ENCODE results near the gene PPIL3.

The PPIL3 gene

DNA sequence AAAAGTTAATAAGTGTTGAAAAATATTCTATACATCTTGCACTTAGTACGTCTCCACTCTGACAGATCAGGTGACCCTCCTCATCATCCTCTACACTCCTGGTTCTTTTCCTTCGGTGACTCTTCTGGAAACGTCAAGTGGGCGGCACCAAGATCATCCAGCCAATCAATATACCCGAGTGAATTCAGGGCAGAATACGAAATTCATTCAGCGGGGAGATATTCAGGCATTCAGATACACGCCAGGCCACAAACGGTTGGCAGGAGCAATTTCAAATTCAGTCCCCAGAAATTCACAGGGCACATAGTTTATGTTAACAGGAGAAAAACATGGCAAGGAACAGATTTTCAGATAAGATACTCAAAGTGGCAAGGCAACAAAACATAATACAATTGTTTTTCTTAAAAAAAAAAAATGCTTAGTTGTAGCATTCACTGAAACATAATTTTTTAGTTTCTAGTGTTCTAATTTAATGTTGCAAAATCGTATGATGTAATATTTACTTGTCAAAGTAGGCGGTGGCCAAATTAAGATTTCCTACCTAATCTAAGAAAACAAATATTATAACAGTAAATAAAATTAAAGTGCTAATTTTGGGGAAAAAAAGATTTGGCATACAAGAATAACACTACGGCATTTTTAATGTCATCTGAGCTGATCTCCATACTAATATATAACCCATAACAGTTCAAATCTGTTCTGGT, 28.6 kb downstream of the PPIL3 start:
- no peak for DNase-seq

DNA sequence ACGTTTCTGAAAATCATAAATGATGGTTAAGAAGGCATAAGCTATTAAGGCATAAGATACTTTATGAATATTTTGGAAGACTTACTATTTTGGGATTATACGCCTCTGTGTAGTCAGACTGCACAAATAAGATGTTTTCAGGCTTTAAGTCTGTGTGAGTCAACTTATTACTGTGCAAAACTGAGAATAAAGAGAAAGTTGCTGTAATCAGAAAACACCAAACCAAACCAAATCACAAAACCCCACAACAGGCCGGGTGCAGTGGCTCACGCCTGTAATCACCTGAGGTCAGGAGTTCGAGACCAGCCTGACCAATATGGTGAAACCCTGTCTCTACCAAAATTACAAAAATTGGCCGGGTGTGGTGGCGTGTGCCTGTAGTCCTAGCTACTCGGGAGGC, 32.1 kb downstream of the PPIL3 start:
- no peak for DNase-seq

DNA sequence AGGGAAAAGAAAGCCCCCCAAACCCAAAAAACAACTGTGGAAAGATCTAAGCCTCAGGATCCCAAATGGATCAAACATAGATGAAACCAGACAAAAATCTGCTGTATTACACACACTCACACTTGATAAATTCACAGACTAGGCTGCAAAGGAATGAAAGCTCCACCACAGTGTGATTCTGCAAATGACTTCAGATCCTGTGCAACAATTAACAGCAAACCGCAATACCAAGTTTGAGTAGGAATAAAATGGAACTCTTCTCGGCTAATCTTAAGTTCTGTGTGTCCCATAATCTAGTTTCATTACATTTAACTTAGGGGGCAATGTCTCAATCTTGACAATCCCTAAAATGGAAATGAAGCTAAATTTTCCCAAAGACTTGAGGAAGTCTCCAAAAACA, 36.3 kb downstream of the PPIL3 start:
- no peak for DNase-seq

GRCh38 chr2:200851398-200852248, 37.3 kb downstream of the PPIL3 start:
- no peak for DNase-seq

DNA sequence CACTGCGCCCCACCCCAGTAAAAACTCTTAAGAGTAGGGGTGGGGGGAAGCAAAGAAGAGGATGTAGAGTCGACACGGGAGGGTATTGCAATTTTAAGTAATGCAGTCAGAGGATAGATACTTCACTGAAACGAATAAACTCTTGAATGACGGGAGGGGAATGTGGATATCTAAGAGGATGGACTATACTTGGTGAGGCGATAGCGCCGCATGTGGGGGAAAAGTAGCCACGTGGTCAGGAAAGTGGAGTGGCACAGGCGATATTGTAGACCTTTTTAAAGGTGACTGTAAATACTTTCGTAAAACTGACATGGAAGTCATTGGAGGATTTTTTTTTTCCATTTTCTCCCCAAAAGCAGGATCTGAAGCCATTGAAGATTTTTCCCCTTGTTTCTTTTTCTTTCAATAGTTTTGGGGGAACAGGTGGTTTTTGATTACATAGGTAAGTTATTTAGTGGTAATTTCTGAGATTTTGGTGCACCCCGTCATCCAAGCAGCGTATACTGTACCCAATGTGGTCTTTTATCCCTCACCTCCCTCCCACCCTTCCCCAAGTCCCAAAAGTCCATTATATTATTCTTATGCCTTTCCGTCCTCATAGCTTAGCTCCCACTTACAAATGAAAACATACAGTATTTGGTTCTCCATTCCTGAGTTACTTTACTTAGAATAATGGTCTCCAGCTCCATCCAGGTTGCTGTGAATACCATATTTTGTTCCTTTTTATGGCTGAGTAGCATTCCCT, 38.2 kb downstream of the PPIL3 start:
- DNase-seq, result no peak

GRCh38 chr2:200847939-200848338, 40.9 kb downstream of the PPIL3 start:
- DNase-seq, result no peak

GRCh38 chr2:200847269-200847668, 41.6 kb downstream of the PPIL3 start:
- DNase-seq, result no peak

DNA sequence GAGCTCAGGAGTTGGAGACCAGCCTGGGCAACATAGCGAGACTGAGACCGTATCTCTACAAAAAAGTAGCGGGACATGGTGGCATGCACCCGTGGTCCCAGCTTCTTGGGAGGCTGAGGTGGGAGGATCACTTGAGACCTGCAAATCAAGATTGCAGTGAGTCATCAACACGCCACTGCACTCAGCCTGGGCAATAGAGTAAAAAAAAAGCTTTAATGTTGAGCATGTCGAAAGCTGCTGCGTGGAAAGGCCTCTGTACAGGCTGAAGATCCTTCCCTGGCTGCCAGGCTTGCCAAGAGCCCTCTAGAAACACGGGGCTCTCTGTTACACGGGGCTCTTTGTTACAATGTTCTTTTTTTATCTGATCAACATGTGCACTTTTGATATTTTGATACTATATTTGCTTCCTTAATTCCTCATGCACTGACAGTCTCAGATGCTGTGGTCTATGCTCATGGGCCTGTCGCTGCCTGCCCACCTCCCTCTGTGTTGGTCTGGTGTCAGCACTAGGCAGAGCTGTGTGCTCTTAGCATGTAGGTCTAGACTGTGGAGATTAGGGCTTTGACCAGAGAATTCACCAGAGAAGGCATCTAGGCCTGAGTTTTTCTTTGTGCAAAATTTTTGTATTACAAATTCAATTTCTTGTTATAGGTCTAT, 43.1 kb downstream of the PPIL3 start:
- no peak for DNase-seq

- no peak for DNase-seq
Observed at GRCh38 chr2:200845194-200845593, 43.7 kb downstream of the PPIL3 start.

- DNase-seq, result no peak
Observed at GRCh38 chr2:200843993-200844948, 44.6 kb downstream of the PPIL3 start.

DNA sequence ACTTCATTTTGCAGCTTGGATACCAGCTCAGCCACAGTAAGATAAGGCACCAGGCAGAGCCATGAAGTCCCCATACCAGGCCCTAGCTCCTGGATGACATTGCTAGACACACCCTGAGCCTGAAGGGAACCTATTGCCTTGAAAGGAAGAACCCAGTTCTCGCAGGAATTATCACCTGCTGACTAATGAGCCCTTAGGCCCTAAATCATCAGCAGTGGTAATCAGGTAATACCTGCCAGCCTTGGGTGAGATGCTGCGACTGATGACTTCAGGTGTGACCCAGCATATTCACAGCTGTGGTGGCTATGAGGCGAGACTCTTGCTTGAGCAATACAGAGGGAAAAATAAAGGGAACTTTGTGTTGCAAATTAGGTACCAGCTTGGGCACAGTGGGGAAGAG, 49.4 kb downstream of the PPIL3 start:
- no peak for DNase-seq

GRCh38 chr2:200834701-200835100, 54.2 kb downstream of the PPIL3 start:
- no peak for DNase-seq

DNA sequence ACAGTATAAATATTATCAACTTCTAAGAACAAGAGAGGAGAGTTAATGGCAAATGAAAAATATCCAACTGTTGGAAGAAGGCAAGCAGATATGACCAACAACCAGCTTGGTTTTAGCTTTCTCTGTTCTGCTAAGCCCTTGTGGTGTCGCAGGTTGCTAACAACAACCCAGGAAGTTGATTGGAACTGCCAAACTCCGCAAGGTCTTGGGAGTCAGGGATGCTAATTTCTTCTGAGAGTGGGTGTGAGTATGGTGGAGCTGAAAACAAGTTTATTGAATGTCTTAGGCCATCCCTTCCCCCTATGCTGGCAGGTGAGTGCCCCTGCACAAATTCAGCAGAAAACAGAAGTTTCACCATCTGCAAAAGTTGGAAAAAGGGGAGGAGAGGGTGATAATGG, 59.6 kb downstream of the PPIL3 start:
- DNase-seq, result no peak

GRCh38 chr2:200828572-200829257, 60.2 kb downstream of the PPIL3 start:
- no peak for DNase-seq

DNA sequence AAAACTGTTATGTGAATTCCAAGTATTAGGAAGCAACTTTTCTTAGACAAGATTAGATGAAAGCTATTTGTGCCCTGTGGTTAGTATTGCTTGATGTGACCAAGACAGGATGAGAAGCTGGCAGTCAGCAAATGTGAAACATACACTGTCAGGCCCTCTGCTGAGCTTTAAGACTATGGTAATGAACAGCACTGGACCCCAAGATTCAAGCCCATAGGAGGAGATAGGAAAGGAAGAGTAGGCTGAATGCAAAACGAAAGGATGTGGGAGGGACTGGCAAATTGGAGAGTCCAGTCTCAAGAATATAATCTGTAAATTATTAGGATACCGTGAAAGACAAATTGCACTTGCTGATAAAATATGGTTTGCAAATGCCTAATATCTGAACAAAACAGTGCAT, 60.8 kb downstream of the PPIL3 start:
- DNase-seq, result no peak

DNA sequence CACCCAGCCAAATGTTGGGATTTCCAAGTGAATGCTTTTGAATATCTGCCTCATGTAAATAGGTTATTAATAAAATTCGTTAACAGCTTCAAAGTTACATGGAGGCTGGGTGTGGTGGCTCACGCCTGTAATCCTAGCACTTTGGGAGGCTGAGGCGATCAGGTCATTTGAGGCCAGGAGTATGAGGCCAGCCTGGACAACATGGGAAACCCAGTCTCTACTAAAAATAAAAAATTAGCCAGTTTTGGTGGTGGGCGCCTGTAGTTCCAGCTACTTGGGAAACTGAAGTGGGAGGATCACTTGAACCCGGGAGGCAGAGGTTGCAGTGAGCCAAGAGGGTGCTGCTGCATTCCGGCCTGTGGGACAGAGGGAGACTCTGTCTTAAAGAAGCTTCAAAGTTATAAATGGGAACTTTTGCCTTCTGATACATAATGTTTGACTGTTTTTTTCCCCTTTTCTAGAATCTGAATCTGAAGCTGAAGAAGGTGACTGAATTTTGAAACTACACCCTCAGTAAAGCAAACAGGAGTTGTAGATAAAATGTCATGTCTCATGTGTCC, 67.1 kb downstream of the PPIL3 start:
- no peak for DNase-seq
